ENCODE measurements around the gene CDKAL1. TPM values are rescaled to one million over a fixed set of nuclear protein-coding genes. Genes with fewer than 3 reads are reported as not detected.

CDKAL1 gene
- total RNA-seq, 1 experiment from 2014 or later, result 20.6 TPM

GRCh38 chr6:21238208-21238607 lies 704.0 kb downstream of the CDKAL1 start:
- CTCF ChIA-PET, result no interaction called here
- Mint-ChIP-seq H3K9me3 (peaks cover 46% of the 10 kb centered on the region), H3K27me3 (ENCODE audit: low read depth) (no peaks in the 10 kb centered on the region), H3K36me3 (peaks cover 36% of the 10 kb centered on the region), H3K27ac (no peak overlapping the region), H3K4me1 (peaks cover 17% of the 10 kb centered on the region), H3K4me3 (no peak overlapping the region)
- ATAC-seq, result no peak
- DNase-seq (ENCODE audit: low spot score), result no peak
- POLR2A ChIA-PET, result no interaction called here
- TF ChIP-seq TEAD1 (CRISPR knock-in tag; IDR thresholded peaks at IDR 0.05), result no peak
- no peak for TF ChIP-seq ERG (CRISPR knock-in tag; IDR thresholded peaks at IDR 0.05)
- TF ChIP-seq ZNF416 (CRISPR knock-in tag; IDR thresholded peaks at IDR 0.05), result no peak
- no peak for TF ChIP-seq E2F1 (CRISPR knock-in tag; IDR thresholded peaks at IDR 0.05)
- no peak for TF ChIP-seq ZNF138 (CRISPR knock-in tag; conservative IDR thresholded peaks at IDR 0.05)
- TF ChIP-seq CBFB (CRISPR knock-in tag; IDR thresholded peaks at IDR 0.05; ENCODE audit: low read depth), result no peak
- no peak for TF ChIP-seq USF2 (CRISPR knock-in tag; IDR thresholded peaks at IDR 0.05)
- no peak for TF ChIP-seq NFYB (CRISPR knock-in tag; conservative IDR thresholded peaks at IDR 0.05; ENCODE audit: low read depth)
- TF ChIP-seq GRHL2 (CRISPR knock-in tag; IDR thresholded peaks at IDR 0.05; ENCODE audit: insufficient replicate concordance, severe bottlenecking), result no peak
- TF ChIP-seq ZNF263 (CRISPR knock-in tag; IDR thresholded peaks at IDR 0.05; ENCODE audit: low read depth), result no peak
- TF ChIP-seq ARID4B (CRISPR knock-in tag; IDR thresholded peaks at IDR 0.05; ENCODE audit: borderline replicate concordance), result no peak
- no peak for TF ChIP-seq SMAD4 (CRISPR knock-in tag; IDR thresholded peaks at IDR 0.05)

GRCh38 chr6:21240709-21241108 lies 706.5 kb downstream of the CDKAL1 start:
- CTCF ChIA-PET, result no interaction called here
- no peak overlapping the region for H3K4me3 Mint-ChIP-seq
- H3K27me3 Mint-ChIP-seq (ENCODE audit: low read depth), result no peaks in the 10 kb centered on the region
- no peak for DNase-seq (ENCODE audit: low spot score)
- H3K27ac Mint-ChIP-seq, result no peak overlapping the region
- ATAC-seq, result no peak
- H3K36me3 Mint-ChIP-seq, result peaks cover 17% of the 10 kb centered on the region
- H3K9me3 Mint-ChIP-seq, result peaks cover 32% of the 10 kb centered on the region
- POLR2A ChIA-PET, result no interaction called here
- H3K4me1 Mint-ChIP-seq, result peaks cover 7% of the 10 kb centered on the region
- no peak for TF ChIP-seq GRHL2 (CRISPR knock-in tag; IDR thresholded peaks at IDR 0.05; ENCODE audit: insufficient replicate concordance, severe bottlenecking)
- TF ChIP-seq ZNF425 (CRISPR knock-in tag; conservative IDR thresholded peaks at IDR 0.05), result no peak
- TF ChIP-seq CREB1 (CRISPR knock-in tag; IDR thresholded peaks at IDR 0.05), result no peak
- no peak for TF ChIP-seq KAT7 (CRISPR knock-in tag; IDR thresholded peaks at IDR 0.05; ENCODE audit: borderline replicate concordance)
- no peak for TF ChIP-seq ETV6 (CRISPR knock-in tag; IDR thresholded peaks at IDR 0.05)
- TF ChIP-seq ZNF219 (CRISPR knock-in tag; IDR thresholded peaks at IDR 0.05; ENCODE audit: borderline replicate concordance), result no peak
- no peak for TF ChIP-seq ERG (CRISPR knock-in tag; IDR thresholded peaks at IDR 0.05)
- no peak for TF ChIP-seq ZNF138 (CRISPR knock-in tag; conservative IDR thresholded peaks at IDR 0.05)
- TF ChIP-seq USF1 (CRISPR knock-in tag; IDR thresholded peaks at IDR 0.05), result no peak
- no peak for TF ChIP-seq CBFB (CRISPR knock-in tag; IDR thresholded peaks at IDR 0.05; ENCODE audit: low read depth)
- no peak for TF ChIP-seq TEAD1 (CRISPR knock-in tag; IDR thresholded peaks at IDR 0.05)
- no peak for TF ChIP-seq ZNF232 (CRISPR knock-in tag; IDR thresholded peaks at IDR 0.05)
- no peak for TF ChIP-seq ATF2 (CRISPR knock-in tag; IDR thresholded peaks at IDR 0.05; ENCODE audit: borderline replicate concordance, low read depth)
- TF ChIP-seq HMGA2 (CRISPR knock-in tag; IDR thresholded peaks at IDR 0.05), result no peak
- no peak for TF ChIP-seq NR2C2 (CRISPR knock-in tag; IDR thresholded peaks at IDR 0.05)
